BJ (cell line): ENCODE measurements around the gene ARHGAP24. TPM values are rescaled to one million over a fixed set of nuclear protein-coding genes. Genes with fewer than 3 reads are reported as not detected.

Experiments
- CTCF ChIA-PET: fragments of 350-600 bp; formaldehyde crosslinking; extraction: SDS; loops from one replicate; lab custom pipeline; 2021; ENCODE audit warnings: antibody characterized with exemption, inconsistent platforms; lab: Yijun Ruan, JAX
- POLR2A ChIA-PET: fragments of 300-600 bp; sonication (Branson Sonifier 250); formaldehyde crosslinking; extraction: SDS; loops from one replicate; lab custom pipeline; 2021; ENCODE audit warnings: antibody characterized with exemption; lab: Charles Lee
- DNase-seq: peaks from one replicate; pipeline ENCODE4 v3.0.0-alpha.2; 2011; ENCODE audit warnings: low read depth
- H3K27me3 ChIP-seq: 2 replicates; pipeline ENCODE4 v1.6.0; 2011; ENCODE audit warnings: low read length; ENCODE audit not compliant: control insufficient read depth, insufficient read depth
- H3K36me3 ChIP-seq: 2 replicates; pipeline ENCODE4 v1.5.1; 2011; ENCODE audit warnings: low read length; ENCODE audit not compliant: control insufficient read depth, insufficient read depth
- H3K4me3 ChIP-seq: 2 replicates; pipeline ENCODE4 v1.5.1; 2011; ENCODE audit warnings: low read depth, mild to moderate bottlenecking, control low read depth, low read length
- CTCF ChIP-seq: IDR thresholded peaks from 2 replicates; pipeline ENCODE4 v1.5.1; 2011; ENCODE audit warnings: low read depth, mild to moderate bottlenecking, control low read depth, inconsistent platforms, low read length, moderate library complexity; ENCODE audit not compliant: insufficient read depth
- polyA minus RNA-seq: library from RNA; depleted of rRNA, polyadenylated mRNA; stranded (reverse); fragments of >200 nt; gene quantifications from 2 replicates; pipeline ENCODE4 v1.2.3, GENCODE V29; 2011; rRNA and poly(A)+ RNA removed
- polyA plus RNA-seq: library from polyadenylated mRNA; depleted of rRNA; stranded (reverse); fragments of >200 nt; gene quantifications from 2 replicates; pipeline ENCODE4 v1.2.3, GENCODE V29; 2011; rRNA removed

The ARHGAP24 gene
- 17.7 and 21.9 TPM in 2 replicates for polyA plus RNA-seq
- 23.0 and 26.0 TPM in 2 replicates for polyA minus RNA-seq

- Histone ChIP-seq H3K27me3 (no peaks in the 10 kb centered on the region), H3K4me3 (peak within 1 kb of the TSS; percentile 62), H3K36me3 (no peaks in the 10 kb centered on the region)
- POLR2A ChIA-PET = interaction anchor here (0.6 kb wide), 1 partner anchor 509 kb away, joined by 4 read pairs; the partner anchor contains the start of gene WDFY3
- TF ChIP-seq CTCF = no peak
- CTCF ChIA-PET = interaction anchor here (1.1 kb wide), 1 partner anchor 303 kb away, joined by 4 read pairs; no protein-coding TSS in a partner anchor
- DNase-seq = peak; percentile 85
Observed at GRCh38 chr4:85474818-85475630, at the start of gene ARHGAP24. TSS of gene ARHGAP24 (plus strand) at chr4:85475150.

GRCh38 chr4:85426366-85426765, 48.6 kb upstream of the ARHGAP24 start:
- POLR2A ChIA-PET = no interaction called here
- Histone ChIP-seq H3K36me3 (no peaks in the 10 kb centered on the region), H3K4me3 (no peak overlapping the region), H3K27me3 (no peaks in the 10 kb centered on the region)
- no peak for TF ChIP-seq CTCF
- no peak for DNase-seq
- CTCF ChIA-PET = interaction anchor here (1.4 kb wide), 1 partner anchor 8 kb away, joined by 5 read pairs; no protein-coding TSS in a partner anchor

- no peaks in the 10 kb centered on the region for H3K27me3 ChIP-seq
- ChIA-PET CTCF (interaction anchor here (1.4 kb wide), 1 partner anchor 9 kb away, joined by 5 read pairs; no protein-coding TSS in a partner anchor), POLR2A (no interaction called here)
- no peak for DNase-seq
- no peak for TF ChIP-seq CTCF
- no peak overlapping the region for H3K4me3 ChIP-seq
- H3K36me3 ChIP-seq = no peaks in the 10 kb centered on the region
Observed at GRCh38 chr4:85427123-85427522, 47.8 kb upstream of the ARHGAP24 start.

GRCh38 chr4:85430226-85430625, 44.7 kb upstream of the ARHGAP24 start:
- ChIA-PET POLR2A (no interaction called here), CTCF (no interaction called here)
- TF ChIP-seq CTCF = no peak
- DNase-seq = no peak
- Histone ChIP-seq H3K27me3 (no peaks in the 10 kb centered on the region), H3K36me3 (no peaks in the 10 kb centered on the region), H3K4me3 (no peak overlapping the region)

GRCh38 chr4:85430697-85431096, 44.3 kb upstream of the ARHGAP24 start:
- TF ChIP-seq CTCF = no peak
- no peak for DNase-seq
- Histone ChIP-seq H3K36me3 (no peaks in the 10 kb centered on the region), H3K27me3 (no peaks in the 10 kb centered on the region), H3K4me3 (no peak overlapping the region)
- ChIA-PET POLR2A (no interaction called here), CTCF (no interaction called here)
